Pancreas (tissue), 10 donors: Measurements from ENCODE around the gene UBC. TPM values are rescaled to one million over a fixed set of nuclear protein-coding genes. Genes with fewer than 3 reads are reported as not detected.
A peak's percentile ranks its signal among the peaks of the same experiment; 100 is the strongest.
"Not testable (repeated sequence)": the region's sequence is repeated elsewhere in the genome, so short reads cannot be mapped to it uniquely, and the experiment has no call there.

ENCODE experiments used
- ATAC-seq, 4 donors: fragments of 200-7000 bp; cut with Tn5 transposase; one replicate each; pipeline versions ENCODE4 v1.8.0 to v1.9.1; 2020; ENCODE audit warnings: mild to moderate bottlenecking in 4 of 4, moderate library complexity in 4 of 4
- DNase-seq, 6 donors: peaks; one replicate each; pipeline ENCODE4 v3.0.0-alpha.2; 2020
- FAIRE-seq: peaks from 2 replicates; lab custom pipeline; 2012; peaks lifted over from hg19 to GRCh38; lab: Jason Lieb, UNC
- H3K27ac ChIP-seq, 4 donors: fragments of 200-600 bp; sonication (generic); 1 replicate in 3 of 4; 2 replicates in 1 of 4; pipeline versions ENCODE4 v1.5.0 to v1.8.0; 2020
- H3K27me3 ChIP-seq, 4 donors: fragments of 200-600 bp; one replicate each; pipeline ENCODE4 v1.8.0; 2021
- H3K36me3 ChIP-seq, 3 donors: fragments of 200-600 bp; sonication (generic) in 1 of 3; one replicate each; pipeline versions ENCODE4 v1.5.0 to v1.8.0; 2020 to 2021
- H3K4me1 ChIP-seq, 3 donors: fragments of 200-600 bp; one replicate each; pipeline ENCODE4 v1.8.0; 2021
- H3K4me3 ChIP-seq, 4 donors: fragments of 200-600 bp; sonication (generic) in 2 of 4; one replicate each; pipeline versions ENCODE4 v1.5.0 to v1.8.0; 2020 to 2021
- H3K9me3 ChIP-seq, 4 donors: fragments of 200-600 bp; one replicate each; pipeline ENCODE4 v1.8.0; 2021
- CTCF ChIP-seq, 4 donors: fragments of 200-600 bp; sonication (generic) in 3 of 4; IDR thresholded peaks; one replicate each; pipeline versions ENCODE4 v1.5.0 to v1.8.0; 2021; ENCODE audit warnings: antibody characterized with exemption in 4 of 4
- WGBS, 2 donors: extraction: QIAGEN DNeasy Blood & Tissue Kit; methylation state at CpG; one replicate each; pipeline ENCODE4 v1.1.7; 2013; 5-methylcytosine and 5-hydroxymethylcytosine counted together
- intact Hi-C, 3 donors: fragments of 100-400 bp; cut with DNase I; formaldehyde crosslinking; loops; one replicate each; pipeline versions ENCODE4 v1.11.1 to v1.14.2; 2022
- polyA plus RNA-seq, 2 donors: library from polyadenylated mRNA; stranded (reverse); fragments of 200-250 nt; gene quantifications; one replicate each; pipeline ENCODE4 v1.2.3, GENCODE V29; 2013
- total RNA-seq, 6 donors: library from RNA; stranded (reverse); fragmentation: NEBNext Ultra II Directional in 4 of 6; extraction: Animal tissue kit (Norgen Biotek cat#: 25700) in 4 of 6; gene quantifications; one replicate each; pipeline versions ENCODE4 v1.2.1 to v1.2.4, GENCODE V29; 2021 to 2023
- donor health status: healthy with polysubstance abuse.
- donor health status: DM: no; HTN: no; CAD: no; lungs with moderate emphysema.
- donor health status: DM: no; HTN: no; CAD: no.
- donor health status: control.
- donor health status: control.
- donor health status: Bipolar disorder and iron deficiency.
- donor health status: DM: yes; HTN: yes; CAD: no.
- donor health status: DM: no; HTN: no; CAD: no.
- donor health status: DM: no; HTN: no; CAD: no.
- donor health status: DM: yes; HTN: yes; CAD: no.

The UBC gene
- total and polyA plus RNA-seq, 8 donors: 353 to 605 (median 433) TPM

GRCh38 chr12:124906606-124907261, 7.7 kb downstream of the UBC start:
- Histone ChIP-seq H3K36me3 (peaks cover 0 to 15% (median 0%) of the 10 kb centered on the region in 3 donors), H3K9me3 (no peaks in the 10 kb centered on the region), H3K27ac (peak overlapping the region in 2 of 4 donors; percentile 13 to 39), H3K4me1 (peaks cover 16 to 19% (median 18%) of the 10 kb centered on the region in 3 donors), H3K27me3 (no peaks in the 10 kb centered on the region), H3K4me3 (no peak overlapping the region)
- FAIRE-seq (peak; percentile 81), ATAC-seq (peak; percentile 65 to 86 (median 78)), DNase-seq (peak; percentile 76 to 93 (median 86))
- intact Hi-C loops: loop anchor here in 1 of 3 donors (10.0 kb wide), 1 partner anchor 122 kb away; no protein-coding TSS in a partner anchor
- TF ChIP-seq CTCF (IDR thresholded peaks at IDR 0.05): peak; percentile 84 to 97 (median 95)
- WGBS, 2 donors: 0 to 2% methylated on average over 2 of the region's 2 CpGs

GRCh38 chr12:124904306-124905098, 9.9 kb downstream of the UBC start:
- FAIRE-seq: no peak
- TF ChIP-seq CTCF (IDR thresholded peaks at IDR 0.05): no peak
- Histone ChIP-seq H3K4me1 (peaks cover 0 to under 1% (median 0%) of the 10 kb centered on the region in 3 donors), H3K27ac (peak overlapping the region in 2 of 4 donors; percentile 22 to 30), H3K27me3 (no peaks in the 10 kb centered on the region), H3K9me3 (no peaks in the 10 kb centered on the region), H3K4me3 (no peak overlapping the region), H3K36me3 (no peaks in the 10 kb centered on the region)
- intact Hi-C loops: loop anchor here in 1 of 3 donors (10.0 kb wide), 1 partner anchor 120 kb away; no protein-coding TSS in a partner anchor
- DNase-seq: peak in 5 of 6 donors; percentile 56 to 71 (median 68)
- peak; percentile 62 to 77 (median 76) for ATAC-seq
- 26 to 30% methylated on average over 15 of the region's 15 CpGs for WGBS, 2 donors

GRCh38 chr12:124902916-124903315, 11.5 kb downstream of the UBC start:
- intact Hi-C loops: loop anchor here in 1 of 3 donors (10.0 kb wide), 1 partner anchor 118 kb away; no protein-coding TSS in a partner anchor
- FAIRE-seq: no peak
- no peak for DNase-seq
- Histone ChIP-seq H3K27ac (no peak overlapping the region), H3K9me3 (no peaks in the 10 kb centered on the region), H3K4me1 (no peaks in the 10 kb centered on the region), H3K4me3 (no peak overlapping the region), H3K27me3 (no peaks in the 10 kb centered on the region), H3K36me3 (no peaks in the 10 kb centered on the region)
- no peak for TF ChIP-seq CTCF (IDR thresholded peaks at IDR 0.05)
- 89 to 91% methylated on average over 6 of the region's 6 CpGs for WGBS, 2 donors
- ATAC-seq: no peak

GRCh38 chr12:124901003-124901402, 13.4 kb downstream of the UBC start:
- Histone ChIP-seq H3K27ac (no peak overlapping the region), H3K27me3 (no peaks in the 10 kb centered on the region), H3K4me1 (no peaks in the 10 kb centered on the region), H3K36me3 (no peaks in the 10 kb centered on the region), H3K9me3 (no peaks in the 10 kb centered on the region), H3K4me3 (no peak overlapping the region)
- no peak for DNase-seq
- ATAC-seq: no peak
- TF ChIP-seq CTCF (IDR thresholded peaks at IDR 0.05): no peak
- WGBS, 2 donors: 44 to 51% methylated on average over 3 of the region's 3 CpGs
- FAIRE-seq: no peak
- intact Hi-C loops: loop anchor here in 1 of 3 donors (10.0 kb wide), 1 partner anchor 116 kb away; no protein-coding TSS in a partner anchor

- peak in 1 of 4 donors; percentile 22 for ATAC-seq
- not testable (repeated sequence) for H3K27me3 ChIP-seq, H3K36me3 ChIP-seq, DNase-seq, H3K4me3 ChIP-seq, H3K9me3 ChIP-seq, H3K27ac ChIP-seq, H3K4me1 ChIP-seq, FAIRE-seq
- intact Hi-C loops: loop anchor here in 1 of 3 donors (10.0 kb wide), 1 partner anchor 116 kb away; no protein-coding TSS in a partner anchor
- WGBS, 2 donors: 48 to 55% methylated on average over 8 of the region's 8 CpGs
These were observed 14.1 kb downstream of the UBC start for GRCh38 chr12:124900345-124900795.
